ENCODE measurements around the gene CARNS1.

DNA sequence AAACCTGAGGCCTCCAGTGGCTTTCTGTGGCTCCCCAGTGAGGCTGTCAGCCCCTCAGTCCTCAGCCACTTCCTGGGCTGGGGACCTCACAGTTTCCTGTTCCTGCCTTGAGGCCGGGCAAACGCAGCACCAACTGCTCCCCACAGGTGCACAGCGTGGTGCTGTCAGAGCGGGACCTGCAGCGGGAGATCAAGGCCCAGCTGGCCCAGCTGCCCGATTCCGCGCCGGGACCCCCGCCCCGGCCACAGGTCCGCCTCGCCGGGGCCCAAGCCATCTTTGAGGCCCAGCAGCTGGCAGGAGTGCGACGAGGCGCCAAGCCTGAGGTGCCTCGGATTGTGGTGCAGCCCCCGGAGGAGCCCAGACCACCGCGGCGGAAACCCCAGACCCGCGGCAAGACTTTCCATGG, 6.2 kb upstream of the CARNS1 start:
- TF ChIP-seq CTCF (IDR thresholded peaks at IDR 0.05; ENCODE audit: control extremely low read depth in 1 of 3, insufficient read depth in 1 of 3, low read depth in 1 of 3, low read length in 3 of 3) (no peak), NANOG (IDR thresholded peaks at IDR 0.05; ENCODE audit: insufficient read depth, low read depth, low read length, poor library complexity, severe bottlenecking) (no peak), MAX (IDR thresholded peaks at IDR 0.05) (no peak), EP300 (IDR thresholded peaks at IDR 0.05; ENCODE audit: borderline replicate concordance in 1 of 2, low read depth in 2 of 2, low read length in 2 of 2) (no peak), POLR2A (IDR thresholded peaks at IDR 0.05; ENCODE audit: control extremely low read depth in 1 of 2, low read depth in 2 of 2, low read length in 2 of 2) (no peak), RAD21 (IDR thresholded peaks at IDR 0.05 in 1 of 2, conservative IDR thresholded peaks at IDR 0.05 in 1 of 2; ENCODE audit: low read depth in 2 of 2, low read length in 2 of 2) (no peak), TCF12 (IDR thresholded peaks at IDR 0.05; ENCODE audit: low read depth, low read length) (no peak), POLR2AphosphoS5 (IDR thresholded peaks at IDR 0.05; ENCODE audit: low read depth, low read length) (no peak), ATF3 (IDR thresholded peaks at IDR 0.05; ENCODE audit: insufficient read depth, low read depth, low read length) (no peak), JUND (IDR thresholded peaks at IDR 0.05; ENCODE audit: low read length) (no peak), EGR1 (IDR thresholded peaks at IDR 0.05; ENCODE audit: borderline replicate concordance, low read depth, low read length) (no peak), SIRT6 (IDR thresholded peaks at IDR 0.05; ENCODE audit: low read length) (no peak), CBX5 (IDR thresholded peaks at IDR 0.05; ENCODE audit: low read depth, low read length) (no peak)
